Glutamatergic neuron (in vitro differentiated cells): Measurements from ENCODE around the gene MIPEP. TPM values are rescaled to one million over a fixed set of nuclear protein-coding genes. Genes with fewer than 3 reads are reported as not detected.
"Not testable (repeated sequence)": the region's sequence is repeated elsewhere in the genome, so short reads cannot be mapped to it uniquely, and the experiment has no call there.

Experiments
- DNase-seq: peaks from one replicate; pipeline ENCODE4 v3.0.0; 2022
- H3K27ac Mint-ChIP-seq: one replicate; pipeline ENCODE4 v1.8.0; 2020; ENCODE audit warnings: mild to moderate bottlenecking, mixed read lengths, inconsistent platforms; ENCODE audit not compliant: unreplicated experiment
- H3K27me3 Mint-ChIP-seq: one replicate; pipeline ENCODE4 v1.8.0; 2020; ENCODE audit warnings: mild to moderate bottlenecking, moderate library complexity, mixed read lengths, inconsistent platforms; ENCODE audit not compliant: unreplicated experiment
- H3K36me3 Mint-ChIP-seq: one replicate; pipeline ENCODE4 v1.8.0; 2020; ENCODE audit warnings: mild to moderate bottlenecking, mixed read lengths, inconsistent platforms; ENCODE audit not compliant: unreplicated experiment
- H3K4me1 Mint-ChIP-seq: one replicate; pipeline ENCODE4 v1.8.0; 2020; ENCODE audit warnings: mild to moderate bottlenecking, low read depth, mixed read lengths, inconsistent platforms; ENCODE audit not compliant: unreplicated experiment
- H3K4me3 Mint-ChIP-seq: one replicate; pipeline ENCODE4 v1.8.0; 2020; ENCODE audit warnings: mild to moderate bottlenecking, mixed read lengths, inconsistent platforms; ENCODE audit not compliant: unreplicated experiment
- H3K9me3 Mint-ChIP-seq: one replicate; pipeline ENCODE4 v1.8.0; 2020; ENCODE audit warnings: mild to moderate bottlenecking, moderate library complexity, mixed read lengths, inconsistent platforms; ENCODE audit not compliant: unreplicated experiment
- total RNA-seq: library from RNA; stranded (reverse); fragmentation: NEBNext Ultra II Directional; extraction: Animal tissue kit (Norgen Biotek cat#: 25700); gene quantifications from one replicate; pipeline ENCODE4 v1.2.1, GENCODE V29; 2021; ENCODE audit not compliant: unreplicated experiment
- TF ChIP-seq, protein P1 (sequence below): fragments of 200-600 bp; sonication (generic); IDR thresholded peaks from one replicate; pipeline ENCODE4 v1.5.0; 2021; ENCODE audit not compliant: partially characterized antibody, unreplicated experiment

The MIPEP gene
- total RNA-seq, 1 donor from 2014 or later: 7.1 TPM

DNA sequence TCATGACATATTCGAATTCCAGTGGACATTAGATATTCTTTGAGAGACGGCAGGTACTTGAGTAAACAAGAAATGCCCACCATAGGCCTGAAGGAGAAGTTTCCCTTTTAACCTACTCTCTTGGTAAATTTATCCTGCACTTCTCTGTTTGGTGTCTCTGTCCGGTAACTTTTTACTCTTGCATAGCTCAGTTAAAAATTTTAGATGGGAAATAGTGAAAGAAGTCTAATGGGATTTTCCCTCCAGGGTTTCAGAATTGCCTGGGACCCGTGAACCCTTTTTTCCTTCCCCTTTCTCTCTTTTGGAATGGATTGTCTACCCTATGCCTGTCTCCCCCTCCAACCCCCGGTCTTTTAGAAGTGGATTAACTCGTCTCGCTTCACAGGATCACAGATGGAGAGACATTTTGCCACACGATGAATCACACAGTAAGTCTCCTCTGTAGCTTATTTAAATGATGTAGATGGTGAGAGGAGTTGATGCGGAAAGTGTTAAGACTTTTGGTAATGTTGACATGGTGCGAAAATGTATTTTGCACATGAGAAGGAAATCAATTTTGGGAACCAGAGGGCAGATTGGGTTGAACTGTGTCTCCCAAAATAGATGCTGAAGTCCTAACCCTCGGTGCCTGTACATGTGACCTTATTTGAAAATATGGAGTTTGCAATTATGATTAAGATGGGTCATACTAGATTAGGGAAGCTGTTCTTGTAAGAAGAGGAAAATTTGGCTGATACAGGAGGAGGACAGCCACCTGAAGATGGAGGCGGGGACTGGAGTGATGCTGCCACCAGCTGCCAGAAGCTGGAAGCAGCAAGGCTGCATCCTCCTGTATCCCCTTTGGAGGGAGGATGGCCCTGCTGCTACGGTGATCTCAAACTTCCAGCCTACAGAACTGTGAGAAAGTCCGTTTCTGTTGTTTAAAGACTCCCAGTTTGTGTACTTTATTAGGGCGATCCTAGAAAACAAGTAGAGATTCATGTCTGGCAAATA is 711 bp upstream of the MIPEP start:
- H3K4me1 Mint-ChIP-seq: peaks cover 14% of the 10 kb centered on the region
- H3K36me3 Mint-ChIP-seq: no peaks in the 10 kb centered on the region
- TF ChIP-seq, protein P1, sequence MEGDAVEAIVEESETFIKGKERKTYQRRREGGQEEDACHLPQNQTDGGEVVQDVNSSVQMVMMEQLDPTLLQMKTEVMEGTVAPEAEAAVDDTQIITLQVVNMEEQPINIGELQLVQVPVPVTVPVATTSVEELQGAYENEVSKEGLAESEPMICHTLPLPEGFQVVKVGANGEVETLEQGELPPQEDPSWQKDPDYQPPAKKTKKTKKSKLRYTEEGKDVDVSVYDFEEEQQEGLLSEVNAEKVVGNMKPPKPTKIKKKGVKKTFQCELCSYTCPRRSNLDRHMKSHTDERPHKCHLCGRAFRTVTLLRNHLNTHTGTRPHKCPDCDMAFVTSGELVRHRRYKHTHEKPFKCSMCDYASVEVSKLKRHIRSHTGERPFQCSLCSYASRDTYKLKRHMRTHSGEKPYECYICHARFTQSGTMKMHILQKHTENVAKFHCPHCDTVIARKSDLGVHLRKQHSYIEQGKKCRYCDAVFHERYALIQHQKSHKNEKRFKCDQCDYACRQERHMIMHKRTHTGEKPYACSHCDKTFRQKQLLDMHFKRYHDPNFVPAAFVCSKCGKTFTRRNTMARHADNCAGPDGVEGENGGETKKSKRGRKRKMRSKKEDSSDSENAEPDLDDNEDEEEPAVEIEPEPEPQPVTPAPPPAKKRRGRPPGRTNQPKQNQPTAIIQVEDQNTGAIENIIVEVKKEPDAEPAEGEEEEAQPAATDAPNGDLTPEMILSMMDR: no peak
- peak overlapping the region; percentile 68 for H3K27ac Mint-ChIP-seq
- H3K4me3 Mint-ChIP-seq: peak overlapping the region; percentile 77
- no peak for DNase-seq
- peaks cover 2% of the 10 kb centered on the region for H3K27me3 Mint-ChIP-seq
- H3K9me3 Mint-ChIP-seq: peaks cover 3% of the 10 kb centered on the region

DNA sequence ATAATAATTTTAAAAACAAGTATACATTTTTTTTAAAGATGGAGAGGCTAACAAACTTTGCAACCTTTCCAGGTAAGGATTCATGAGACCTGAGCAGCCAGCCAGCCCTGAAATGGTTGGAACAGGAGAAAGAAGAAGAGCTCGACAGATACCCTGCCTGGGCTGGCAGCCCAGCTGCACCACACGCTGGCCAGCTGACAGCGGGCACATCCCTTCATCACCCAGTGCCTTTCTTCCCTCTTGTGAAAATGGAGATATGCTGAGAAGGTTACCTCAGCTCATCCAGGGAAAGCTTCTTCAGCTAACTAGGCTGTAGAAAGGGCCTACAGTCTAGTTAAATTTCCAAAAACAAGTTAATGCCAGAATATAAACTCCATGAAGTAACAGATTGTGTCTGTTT is 4.8 kb downstream of the MIPEP start:
- H3K9me3 Mint-ChIP-seq, H3K36me3 Mint-ChIP-seq, H3K4me1 Mint-ChIP-seq, H3K4me3 Mint-ChIP-seq, H3K27ac Mint-ChIP-seq, DNase-seq, H3K27me3 Mint-ChIP-seq: not testable (repeated sequence)

DNA sequence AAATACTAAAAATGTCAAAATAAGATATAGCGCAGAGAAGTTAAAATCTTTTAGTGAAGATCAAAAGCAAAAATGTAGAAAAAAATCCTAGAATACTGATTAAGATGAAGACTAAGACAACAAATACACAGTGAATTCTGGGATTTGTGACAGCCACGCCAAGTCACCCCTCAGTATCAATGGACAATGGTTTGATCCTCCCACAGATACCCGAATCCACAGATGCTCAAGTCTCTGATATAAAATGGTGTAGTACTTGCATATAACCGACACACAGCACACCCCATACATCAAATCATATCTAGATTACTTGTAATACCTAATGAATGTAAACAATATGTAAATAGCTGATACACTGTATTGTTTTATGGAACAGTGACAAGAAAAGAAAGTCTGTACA is 5.9 kb downstream of the MIPEP start:
- TF ChIP-seq, protein P1: no peak
- H3K4me3 Mint-ChIP-seq: no peak overlapping the region
- peaks cover 8% of the 10 kb centered on the region for H3K4me1 Mint-ChIP-seq
- no peak overlapping the region for H3K27ac Mint-ChIP-seq
- H3K27me3 Mint-ChIP-seq: no peaks in the 10 kb centered on the region
- no peak for DNase-seq
- peaks cover 4% of the 10 kb centered on the region for H3K9me3 Mint-ChIP-seq
- H3K36me3 Mint-ChIP-seq: peaks cover 5% of the 10 kb centered on the region

DNA sequence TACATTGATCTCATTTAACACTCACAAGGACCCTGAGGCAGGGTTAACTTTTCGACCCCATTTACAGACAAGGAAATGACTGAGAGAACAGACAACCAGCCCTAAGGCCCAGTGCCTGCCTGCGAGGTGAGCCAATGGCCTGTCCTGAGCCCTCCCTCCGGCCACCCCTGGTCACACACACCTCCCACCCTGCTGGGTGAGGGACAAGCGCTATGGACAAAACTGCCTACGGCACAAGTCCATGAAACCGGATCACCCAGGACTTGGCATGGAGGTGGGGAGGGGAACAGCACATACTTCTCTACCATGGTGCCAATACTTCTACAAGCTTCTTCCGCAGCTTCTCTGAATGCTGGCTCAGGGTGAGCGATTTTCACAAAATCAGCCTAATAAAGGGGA is 7.8 kb downstream of the MIPEP start:
- H3K27me3 Mint-ChIP-seq, H3K9me3 Mint-ChIP-seq, H3K36me3 Mint-ChIP-seq, H3K4me1 Mint-ChIP-seq, DNase-seq, H3K27ac Mint-ChIP-seq, H3K4me3 Mint-ChIP-seq: not testable (repeated sequence)

DNA sequence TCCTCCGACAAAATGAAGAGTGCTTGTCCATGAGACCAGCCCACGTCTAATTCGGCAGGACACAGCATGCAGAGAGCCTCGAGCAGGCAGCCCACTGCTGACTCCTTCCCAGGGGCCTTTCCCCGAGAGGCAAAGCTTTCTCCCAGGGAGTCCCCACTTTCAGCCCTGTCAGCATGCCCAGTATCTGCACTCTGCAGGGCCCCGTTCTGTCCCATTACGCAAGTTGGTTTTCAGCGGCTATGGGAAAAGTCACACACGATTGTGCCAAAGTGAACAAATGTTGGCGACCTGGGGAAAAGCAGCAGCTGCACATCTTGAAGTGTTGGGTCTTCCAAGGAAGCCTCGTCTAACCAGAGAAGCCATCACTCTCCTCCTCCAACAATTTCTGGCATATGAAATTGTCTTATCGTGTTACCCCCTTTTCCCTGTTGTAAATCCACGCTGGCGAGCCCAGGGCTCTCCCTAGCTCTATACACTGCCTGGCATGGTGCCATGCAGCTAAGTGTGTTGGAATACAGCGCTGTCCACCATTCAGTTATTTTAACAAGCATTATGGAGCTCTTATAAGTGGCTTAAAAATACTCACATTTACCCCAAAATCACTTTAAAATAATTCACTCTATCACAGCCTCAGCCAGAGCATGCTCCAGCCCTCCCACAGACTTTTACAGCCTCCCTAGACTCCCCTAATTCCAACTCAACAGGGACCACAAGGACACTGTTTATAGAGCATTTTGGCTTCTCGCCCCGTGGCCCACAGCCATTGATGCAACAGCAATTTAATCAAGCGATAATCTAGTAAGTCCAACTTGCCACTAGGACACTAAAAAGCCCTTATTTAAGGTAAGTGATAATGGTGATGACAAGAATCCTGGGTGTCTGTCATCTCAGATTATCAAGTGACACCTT is 8.5 kb downstream of the MIPEP start:
- H3K4me3 Mint-ChIP-seq, DNase-seq, H3K27ac Mint-ChIP-seq, H3K9me3 Mint-ChIP-seq, H3K27me3 Mint-ChIP-seq, H3K36me3 Mint-ChIP-seq, H3K4me1 Mint-ChIP-seq: not testable (repeated sequence)

DNA sequence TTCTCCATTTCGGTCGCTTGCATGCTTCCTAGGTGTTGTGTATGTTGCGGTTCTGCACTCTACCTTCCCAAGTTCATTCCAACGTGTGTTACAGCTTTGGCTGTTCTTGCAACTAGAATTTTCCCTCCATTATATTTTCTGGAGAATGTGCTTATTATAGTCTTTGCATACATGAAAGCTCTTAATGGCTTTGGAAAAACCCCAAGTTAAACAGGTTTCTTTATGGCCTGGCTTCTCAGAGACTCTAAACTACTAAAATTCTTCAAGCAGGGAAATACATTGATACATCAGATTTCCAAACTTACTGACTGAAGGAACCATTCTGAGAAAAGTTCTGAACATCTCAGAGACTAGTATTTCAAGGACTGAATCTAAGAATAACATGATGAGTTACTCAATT is 11.9 kb downstream of the MIPEP start:
- Mint-ChIP-seq H3K4me1 (peaks cover 5% of the 10 kb centered on the region), H3K36me3 (peaks cover 5% of the 10 kb centered on the region), H3K9me3 (no peaks in the 10 kb centered on the region), H3K27ac (no peak overlapping the region), H3K27me3 (no peaks in the 10 kb centered on the region), H3K4me3 (no peak overlapping the region)
- TF ChIP-seq, protein P1: no peak
- DNase-seq: no peak
